GM21619 (cell line): ENCODE results near the gene NDOR1.

Experiments
- ATAC-seq: cut with Tn5 transposase; IDR thresholded peaks from one replicate; pipeline ENCODE4 v1.9.1; 2021; ENCODE audit not compliant: unreplicated experiment

Gene NDOR1

DNA sequence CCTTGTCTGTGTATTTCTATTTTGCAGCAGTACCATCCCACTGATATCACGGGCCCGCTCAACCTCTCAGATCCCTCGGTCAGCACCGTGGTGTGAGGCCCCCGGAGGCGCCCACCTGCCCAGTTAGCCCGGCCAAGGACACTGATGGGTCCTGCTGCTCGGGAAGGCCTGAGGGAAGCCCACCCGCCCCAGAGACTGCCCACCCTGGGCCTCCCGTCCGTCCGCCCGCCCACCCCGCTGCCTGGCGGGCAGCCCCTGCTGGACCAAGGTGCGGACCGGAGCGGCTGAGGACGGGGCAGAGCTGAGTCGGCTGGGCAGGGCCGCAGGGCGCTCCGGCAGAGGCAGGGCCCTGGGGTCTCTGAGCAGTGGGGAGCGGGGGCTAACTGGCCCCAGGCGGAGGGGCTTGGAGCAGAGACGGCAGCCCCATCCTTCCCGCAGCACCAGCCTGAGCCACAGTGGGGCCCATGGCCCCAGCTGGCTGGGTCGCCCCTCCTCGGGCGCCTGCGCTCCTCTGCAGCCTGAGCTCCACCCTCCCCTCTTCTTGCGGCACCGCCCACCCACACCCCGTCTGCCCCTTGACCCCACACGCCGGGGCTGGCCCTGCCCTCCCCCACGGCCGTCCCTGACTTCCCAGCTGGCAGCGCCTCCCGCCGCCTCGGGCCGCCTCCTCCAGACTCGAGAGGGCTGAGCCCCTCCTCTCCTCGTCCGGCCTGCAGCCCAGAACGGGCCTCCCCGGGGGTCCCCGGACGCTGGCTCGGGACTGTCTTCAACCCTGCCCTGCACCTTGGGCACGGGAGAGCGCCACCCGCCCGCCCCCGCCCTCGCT lies 37.5 kb upstream of the NDOR1 start:
- no peak for ATAC-seq

DNA sequence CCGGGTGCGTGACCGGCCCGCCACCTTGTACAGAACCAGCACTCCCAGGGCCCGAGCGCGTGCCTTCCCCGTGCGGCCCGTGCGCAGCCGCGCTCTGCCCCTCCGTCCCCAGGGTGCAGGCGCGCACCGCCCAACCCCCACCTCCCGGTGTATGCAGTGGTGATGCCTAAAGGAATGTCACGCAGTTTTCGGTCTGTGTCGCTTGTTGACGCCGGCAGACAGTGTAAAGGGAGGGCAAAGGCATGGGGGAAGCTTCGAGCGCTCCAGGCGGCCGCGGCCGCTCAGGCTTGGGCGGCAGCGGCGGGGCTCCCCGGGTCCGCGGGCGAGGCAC lies 37.0 kb upstream of the NDOR1 start:
- no peak for ATAC-seq

DNA sequence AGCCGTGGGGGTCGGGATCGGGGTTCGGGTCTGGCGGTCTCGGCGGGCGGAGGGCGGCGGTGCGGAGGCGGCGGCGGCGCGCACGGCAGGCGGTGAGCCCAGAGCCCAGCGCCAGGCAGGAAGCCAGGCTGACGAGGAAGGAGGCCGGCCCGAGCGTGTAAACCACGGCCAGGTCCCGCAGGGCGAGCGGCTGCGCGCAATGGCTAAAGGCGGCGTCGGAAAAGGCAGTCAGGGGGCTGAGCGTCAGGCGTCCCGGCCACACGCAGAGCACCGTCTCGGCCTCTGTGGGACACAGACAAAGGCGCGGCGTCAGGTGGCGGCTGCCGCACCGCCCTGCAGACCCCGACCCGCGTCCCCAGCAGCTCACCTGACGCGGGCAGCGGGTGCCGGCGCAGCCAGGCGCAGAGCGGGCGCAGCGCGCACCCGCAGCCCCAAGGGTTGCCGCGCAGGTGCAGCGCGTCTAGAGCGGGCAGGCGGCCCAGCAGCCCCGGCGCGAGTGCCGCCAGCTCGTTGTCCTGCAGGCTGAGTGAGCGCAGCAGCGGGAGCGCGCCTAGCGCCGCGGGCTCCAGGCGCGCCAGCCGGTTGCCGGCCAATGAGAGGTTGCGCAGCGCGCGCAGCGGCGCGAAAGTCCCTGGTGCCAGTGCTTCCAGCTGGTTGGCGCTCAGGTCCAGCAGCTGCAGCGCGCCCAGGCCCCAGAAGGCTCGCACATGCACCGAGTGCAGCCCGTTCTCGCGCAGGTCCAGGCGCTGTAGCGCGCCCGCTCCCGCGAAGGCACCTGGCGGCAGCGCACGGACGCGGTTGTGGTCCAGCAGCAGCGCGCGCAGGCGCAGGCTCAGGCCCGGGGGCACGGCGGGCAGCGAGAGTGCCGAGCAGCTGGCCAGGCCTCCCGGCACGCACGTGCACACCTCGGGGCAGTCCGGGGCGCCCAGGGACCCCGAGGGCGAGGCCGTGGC lies 36.3 kb upstream of the NDOR1 start:
- ATAC-seq, result no peak

DNA sequence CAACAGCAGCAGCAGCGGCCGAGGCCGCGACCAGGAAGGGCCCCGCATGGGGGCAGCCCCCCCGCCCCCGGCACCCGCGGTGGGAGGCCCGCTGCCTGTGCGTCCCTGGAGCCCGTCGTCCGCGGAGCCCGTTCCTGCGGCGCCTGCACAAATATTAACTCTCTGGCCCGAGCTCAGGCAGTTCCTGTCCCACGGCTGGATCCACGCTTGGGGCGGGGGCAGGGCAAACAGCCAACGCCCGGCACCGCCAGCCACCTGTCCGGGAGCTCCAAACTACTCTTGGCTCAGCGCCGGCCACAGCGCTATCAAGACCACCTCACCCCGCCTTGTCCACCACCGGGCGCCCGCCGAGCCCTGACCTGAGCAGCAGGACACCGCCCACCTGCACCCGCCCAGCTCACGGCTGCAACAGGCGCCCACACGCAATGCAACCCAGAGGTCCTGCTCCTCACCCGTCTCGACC lies 35.6 kb upstream of the NDOR1 start, which contains the start of gene LRRC26:
LRRC26 (minus strand) TSS at position 156 of the 463 bp plus-strand sequence; CDS start at position 48, 108 bp downstream.
- ATAC-seq, result no peak

DNA sequence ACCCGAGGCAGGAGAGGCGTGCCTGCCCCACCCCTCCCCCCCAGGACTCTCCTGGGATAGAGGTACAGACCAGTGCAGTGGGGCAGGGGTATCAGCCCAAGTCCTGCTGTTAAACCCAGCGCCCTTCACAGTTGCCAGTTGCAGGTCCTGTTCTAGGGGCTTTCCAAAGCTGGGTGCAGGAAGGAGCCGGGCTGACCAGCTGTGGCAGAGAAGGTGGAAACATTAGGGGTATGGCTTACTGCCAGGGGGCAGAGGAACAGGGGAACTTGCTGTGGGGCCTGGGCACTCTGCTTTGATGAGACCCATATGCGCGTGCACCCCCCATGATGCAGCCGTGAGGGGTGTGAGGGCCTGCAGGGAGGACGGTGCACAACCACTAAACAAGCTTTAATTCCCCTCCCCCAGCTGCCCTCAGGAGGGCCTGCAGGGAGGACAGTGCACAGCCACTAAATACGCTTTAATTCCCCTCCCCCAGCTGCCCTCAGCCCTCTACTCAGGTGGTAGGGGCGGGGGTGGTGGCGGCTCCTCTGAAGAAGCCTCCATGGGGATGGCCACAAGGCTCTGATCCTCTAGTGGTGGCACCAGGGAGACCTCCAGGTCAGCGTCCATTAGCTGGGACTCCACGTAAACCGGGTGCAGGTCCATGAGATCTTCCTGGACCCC lies 34.9 kb upstream of the NDOR1 start:
- no peak for ATAC-seq

DNA sequence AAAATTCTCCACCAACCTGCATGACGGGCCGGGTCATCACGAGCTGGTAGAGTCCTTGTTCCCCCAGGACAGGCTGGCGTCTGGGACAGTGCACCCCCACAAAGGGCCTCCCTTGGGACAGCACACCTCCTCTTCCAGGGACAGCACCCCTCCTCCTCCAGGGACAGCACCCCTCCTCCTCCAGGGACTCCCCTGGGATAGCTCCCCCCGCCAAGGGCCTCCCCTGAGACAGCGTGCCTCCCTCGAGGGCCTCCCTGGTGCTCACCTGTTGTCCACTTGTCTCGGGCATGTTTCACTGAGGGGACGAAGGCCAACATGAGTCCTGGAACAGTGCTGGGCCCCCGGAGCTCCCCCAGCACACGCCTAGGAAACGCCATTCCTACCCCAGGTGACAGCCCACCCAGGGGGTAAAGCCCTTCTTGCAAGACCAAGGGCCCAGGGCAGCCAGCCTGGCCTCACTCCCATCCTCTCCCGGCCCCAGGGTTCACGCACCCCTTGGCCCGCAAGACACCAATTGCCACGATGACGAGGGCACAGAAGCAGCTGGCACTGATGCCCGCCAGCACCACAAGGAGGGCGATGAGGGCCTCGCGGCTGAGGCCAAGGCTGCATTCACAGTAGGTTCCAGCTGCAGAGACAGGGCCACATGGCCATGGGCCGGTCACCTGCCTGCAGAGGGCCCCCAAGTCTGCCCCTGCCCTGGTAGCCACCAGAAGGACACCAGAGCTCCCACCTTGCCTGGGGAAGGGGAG lies 34.2 kb upstream of the NDOR1 start:
- ATAC-seq, result no peak

DNA sequence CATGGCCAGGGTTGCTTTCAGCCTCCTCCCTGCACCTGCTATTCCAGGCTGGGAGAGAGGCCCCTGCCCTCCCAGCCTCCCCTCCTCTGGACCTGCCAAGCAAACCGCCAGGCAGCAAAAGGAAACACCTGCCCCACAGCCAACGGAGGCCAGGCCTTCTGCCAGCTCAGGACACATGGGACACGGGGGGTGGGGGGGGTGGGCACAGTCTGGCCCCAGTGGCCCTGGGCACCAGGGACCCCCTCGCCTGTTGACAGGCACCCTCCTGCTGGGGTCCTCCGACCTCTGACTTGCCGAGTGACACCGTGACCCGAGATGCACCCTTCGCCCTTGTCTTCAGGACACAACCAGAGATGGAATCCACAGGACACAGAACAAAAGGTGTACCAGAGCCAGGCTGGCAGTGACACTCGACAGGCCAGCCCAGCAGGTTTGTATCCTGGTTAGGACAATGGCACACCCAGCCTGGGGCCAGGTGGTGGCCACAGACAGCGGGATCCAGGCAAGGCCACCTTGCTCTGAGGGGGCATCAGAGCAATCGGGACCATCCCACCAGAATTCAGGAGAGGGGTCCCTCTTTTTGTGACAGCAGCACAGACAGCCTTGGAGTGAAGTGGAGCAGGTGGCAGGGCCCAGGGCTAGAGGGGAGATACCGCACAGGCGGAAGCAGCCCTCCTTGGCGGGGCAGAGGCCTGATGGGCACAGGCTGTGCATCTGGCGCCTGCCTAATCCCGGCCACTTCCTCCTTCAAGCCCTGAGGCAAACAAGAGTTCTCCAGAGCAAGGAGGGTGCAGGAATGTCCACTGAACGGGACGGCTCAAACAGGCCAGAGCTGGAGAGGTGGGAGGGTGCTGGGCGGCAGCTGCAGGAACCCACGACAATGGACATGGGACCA lies 32.4 kb upstream of the NDOR1 start:
- no peak for ATAC-seq

DNA sequence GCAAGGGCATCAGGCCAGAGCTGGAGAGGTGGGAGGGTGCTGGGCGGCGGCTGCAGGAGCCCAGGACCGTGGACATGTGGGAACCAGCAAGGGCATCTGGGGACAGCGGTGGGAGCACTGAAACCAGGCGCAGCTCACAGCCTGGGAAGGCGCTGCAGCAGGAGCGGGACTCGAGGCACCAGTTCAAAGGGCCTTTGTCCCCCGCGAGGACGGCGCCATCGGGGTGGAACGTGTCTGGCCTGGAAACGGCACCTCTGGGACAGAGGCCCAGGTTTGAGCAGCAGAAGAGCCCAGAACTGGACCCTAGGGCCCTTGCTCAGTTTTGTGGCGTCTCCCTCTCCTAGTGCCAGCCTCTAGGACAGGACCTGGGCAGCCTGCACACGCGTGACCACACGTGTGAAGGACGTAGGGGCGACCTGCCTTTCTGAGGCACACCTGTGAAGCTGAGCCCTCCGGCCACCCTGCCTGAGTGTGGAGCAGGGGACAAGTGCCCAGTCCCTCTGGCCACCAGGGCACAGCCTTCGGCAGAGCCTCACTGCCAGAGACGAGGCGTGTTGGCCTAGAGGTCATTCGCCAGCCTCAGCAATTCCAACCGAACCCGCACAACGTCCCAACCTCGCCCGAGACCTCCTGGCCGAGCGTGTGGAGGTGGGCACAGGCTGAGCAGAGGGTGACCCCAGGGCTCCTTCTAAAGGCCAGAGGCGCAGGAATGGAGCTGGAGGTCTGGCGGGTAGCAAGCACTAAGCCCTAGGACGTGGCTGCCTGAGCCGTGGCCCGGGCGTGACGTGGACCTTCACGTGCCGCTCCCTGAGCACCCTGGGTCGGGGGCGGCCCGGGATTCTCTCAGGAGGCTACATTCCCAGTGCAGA lies 31.5 kb upstream of the NDOR1 start:
- no peak for ATAC-seq

DNA sequence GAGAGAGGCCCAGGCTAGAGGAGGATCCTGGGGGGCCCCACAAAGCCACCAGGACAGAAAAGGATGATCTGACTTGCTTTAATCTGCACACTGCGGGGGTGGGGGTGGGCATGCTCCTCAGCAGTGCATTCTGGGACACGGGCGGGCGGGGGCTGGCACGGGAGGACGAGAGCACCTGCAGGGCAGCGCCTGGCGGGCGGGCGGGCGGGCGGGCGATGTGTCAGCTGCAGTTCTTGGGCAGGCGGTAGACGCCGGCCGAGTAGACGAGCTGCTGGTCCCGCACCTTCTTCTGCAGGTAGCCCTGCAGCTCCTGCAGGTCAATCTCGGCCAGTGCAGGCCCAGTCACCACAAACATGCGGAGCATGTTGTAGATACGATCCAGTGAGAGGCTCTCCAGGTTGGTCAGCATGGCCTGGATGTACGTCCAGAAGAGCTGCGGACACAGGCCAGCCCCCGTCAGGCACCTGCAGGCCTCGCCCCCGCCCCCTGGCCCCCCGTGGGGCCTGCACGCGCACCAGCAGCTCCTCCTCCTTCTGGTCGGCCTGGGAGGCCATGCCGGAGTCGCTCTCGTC lies 30.7 kb upstream of the NDOR1 start:
- no peak for ATAC-seq

DNA sequence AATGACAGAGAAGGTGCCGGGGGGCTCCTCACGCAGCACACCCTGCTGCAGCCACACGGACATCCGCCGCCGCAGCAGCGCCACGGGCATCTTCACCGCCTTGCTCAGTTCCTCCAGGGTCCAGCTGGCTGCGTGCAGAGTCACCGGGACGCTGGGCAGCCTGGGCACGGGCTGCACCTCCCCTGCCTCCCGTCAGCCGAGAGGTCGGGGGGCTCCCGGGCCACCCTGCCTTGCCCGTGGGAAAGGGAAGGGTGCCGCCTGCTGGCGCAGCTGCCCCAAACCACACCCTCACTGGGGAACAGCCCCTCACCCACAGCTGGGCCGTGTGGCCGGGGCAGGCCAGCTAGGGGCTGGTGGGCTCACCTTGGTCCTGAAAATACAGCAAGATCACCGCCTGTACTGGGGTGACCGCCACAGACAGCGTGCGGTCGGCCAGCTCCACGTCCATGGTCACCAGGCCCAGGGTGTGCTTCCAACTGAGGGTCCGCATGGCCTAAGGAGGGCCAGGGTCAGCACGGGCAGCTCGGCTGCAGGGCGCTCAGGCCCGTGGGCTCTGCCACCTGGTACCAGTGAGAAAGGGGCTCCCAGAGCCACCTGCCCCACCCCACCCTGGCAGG lies 30.0 kb upstream of the NDOR1 start:
- ATAC-seq, result no peak

DNA sequence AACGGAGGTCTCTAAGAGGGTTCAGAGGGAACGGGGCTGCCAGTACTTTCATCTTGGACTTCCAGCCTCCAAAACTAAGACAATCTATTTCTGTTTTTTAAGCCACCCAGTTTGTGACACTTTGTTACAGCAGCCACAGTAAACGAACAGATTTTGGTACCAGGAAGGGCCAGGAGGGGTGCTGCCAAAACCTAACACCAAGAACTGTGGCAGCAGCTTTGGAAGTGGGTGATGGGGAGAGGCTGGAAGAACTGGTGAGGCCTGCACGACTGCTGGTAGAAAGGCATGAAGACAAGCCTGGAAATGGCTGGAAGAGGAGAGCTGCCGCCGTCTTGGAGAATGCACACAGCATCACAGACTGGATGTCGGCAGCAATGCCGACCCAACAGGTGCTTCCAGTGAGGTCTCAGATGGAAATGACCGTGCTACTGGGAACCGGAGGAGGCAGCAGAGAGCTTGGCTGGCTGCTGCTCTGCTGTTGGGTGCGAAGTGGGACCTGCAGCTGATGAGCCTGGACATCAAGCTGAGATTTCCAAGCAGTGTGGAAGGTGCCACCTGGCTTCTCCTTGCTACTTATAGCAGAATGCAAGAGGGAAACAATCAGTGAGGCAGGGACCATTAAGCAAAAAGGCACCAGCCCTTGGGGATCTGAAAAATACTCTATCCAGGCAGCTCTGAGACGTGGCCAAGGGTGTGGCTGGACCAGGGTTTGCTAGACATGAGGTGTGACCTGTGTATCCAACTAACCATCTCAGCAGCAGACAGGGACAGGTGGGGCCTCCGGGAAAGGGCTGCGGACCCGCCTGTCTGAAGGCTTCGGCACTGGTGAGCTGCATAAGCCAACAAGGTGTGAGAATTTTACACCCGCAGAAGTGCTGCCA lies 29.0 kb upstream of the NDOR1 start:
- ATAC-seq, result no peak

DNA sequence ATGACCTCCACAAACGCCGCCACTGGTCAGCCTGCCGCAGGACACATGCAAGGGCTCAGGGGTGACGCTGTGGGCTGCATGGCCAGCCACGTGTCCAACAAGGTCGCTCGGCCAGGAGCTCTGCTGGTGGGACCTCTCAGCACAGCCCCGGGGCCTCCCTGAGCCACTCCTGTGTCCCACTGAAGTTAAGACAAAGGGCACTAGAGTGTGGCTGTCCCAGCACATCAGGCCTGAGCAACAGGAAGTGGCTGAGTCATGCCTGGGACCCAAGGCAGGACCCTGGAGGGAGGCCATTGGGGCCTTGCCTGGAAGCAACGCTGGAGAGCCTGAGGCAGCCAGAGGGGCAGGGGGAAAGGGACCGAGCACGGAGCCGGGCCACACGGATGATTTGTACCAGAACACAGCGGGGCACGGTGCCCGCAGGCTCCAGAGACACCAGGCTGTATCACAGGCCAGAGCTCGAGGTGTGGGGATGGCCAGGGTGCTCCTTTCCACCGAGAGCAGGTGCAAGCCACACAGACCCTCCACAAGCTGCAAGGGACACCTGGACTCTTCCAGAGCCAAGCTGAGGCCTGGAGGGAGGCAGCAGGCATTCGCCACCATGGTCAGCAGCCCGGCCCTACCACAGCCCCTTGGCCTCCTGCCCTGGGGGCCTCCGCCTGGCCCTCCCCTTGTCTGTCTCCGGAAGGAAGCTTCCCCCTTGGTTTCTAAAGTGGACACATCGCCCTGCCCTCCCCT lies 27.1 kb upstream of the NDOR1 start:
- ATAC-seq, result no peak

DNA sequence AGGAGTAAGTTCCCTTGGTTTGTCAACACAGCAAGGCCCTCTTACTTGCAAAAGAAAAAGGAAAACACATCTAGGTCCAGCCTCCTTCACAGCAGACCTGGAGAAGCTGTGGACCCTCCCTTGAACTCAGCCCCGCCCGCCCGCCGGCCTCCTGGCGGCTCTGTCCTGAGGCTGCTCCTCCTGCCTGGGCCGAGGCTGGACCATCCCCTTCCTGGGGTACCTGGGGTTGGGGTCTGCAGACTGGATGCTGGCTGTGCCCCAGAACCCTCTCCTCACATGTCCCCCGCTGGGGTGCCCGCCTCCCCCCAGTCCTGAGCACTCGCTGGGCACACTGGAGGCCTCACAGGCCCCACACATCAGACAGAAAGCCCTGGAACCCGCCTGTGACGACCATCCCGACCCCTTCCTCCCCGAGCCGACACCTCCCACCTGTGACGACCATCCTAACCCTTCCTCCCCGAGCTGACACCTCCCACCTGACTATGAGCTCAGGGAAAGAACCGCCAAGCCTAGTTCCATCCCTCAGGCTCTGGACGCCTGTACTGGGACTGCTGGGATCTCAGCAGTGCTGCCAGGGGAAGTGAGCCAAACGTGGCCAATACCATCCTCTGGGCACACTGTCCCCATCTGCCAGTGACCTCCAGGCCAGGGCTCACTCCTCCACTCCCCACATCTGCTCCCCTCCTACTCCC lies 26.4 kb upstream of the NDOR1 start:
- ATAC-seq, result no peak

DNA sequence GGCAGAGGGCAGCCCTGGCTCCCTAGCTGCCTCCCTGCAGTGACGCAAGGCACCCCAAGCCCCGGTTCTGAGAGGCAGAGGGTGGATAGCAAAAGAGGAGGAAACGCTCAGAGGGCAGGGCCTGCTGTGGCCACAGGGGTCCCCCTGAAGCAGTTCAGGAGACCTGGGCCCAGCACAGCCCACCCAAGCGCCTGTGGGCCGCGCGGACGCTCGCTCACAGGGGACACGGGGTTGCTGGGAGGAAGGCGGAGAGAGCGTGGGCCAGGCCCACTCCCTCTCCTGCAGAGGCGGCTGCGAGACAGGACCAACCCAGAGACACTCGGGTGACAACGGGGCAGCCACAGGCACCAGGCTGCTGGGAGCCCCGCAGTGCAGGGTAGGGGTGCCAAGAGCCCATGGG lies 25.7 kb upstream of the NDOR1 start:
- ATAC-seq, result no peak

DNA sequence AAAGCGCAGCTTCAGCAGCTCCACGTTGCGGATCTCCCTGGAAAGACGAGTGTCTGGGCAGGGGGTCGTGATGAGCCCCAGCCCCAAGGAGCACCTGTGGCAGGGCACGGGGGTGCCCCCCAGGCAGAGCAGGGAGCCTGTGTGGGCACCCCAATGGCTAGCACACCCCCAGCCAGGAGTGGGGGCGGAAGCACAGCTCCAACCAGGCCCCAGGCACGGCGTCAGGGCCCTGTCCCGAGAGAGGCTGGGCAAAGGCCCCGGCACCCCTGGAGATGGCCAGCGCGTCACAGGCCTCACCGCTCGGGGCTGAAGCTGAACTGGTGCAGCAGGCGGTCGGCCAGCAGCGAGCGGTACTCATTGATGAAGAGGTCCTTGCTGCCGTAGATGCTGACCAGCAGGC lies 25.0 kb upstream of the NDOR1 start:
- ATAC-seq, result no peak

DNA sequence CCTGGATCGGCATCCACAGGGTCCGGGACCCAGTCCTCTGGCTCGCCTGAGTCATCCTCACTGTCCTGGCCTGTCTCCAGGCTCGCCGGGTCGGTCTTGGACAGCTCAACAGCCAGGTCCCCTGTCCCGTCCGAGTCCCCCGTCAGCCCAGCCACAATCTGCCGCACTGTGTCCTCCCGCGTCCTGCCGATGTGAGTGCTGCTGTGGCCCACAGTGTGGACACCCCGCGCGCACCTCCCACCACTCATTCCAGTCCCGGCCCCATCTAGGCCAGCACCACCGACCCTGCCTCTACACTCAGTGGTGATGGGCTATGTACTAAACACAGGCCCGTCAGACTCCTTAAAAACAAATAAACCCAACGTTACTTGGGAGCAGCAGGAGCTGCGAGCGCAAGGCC lies 23.8 kb upstream of the NDOR1 start:
- ATAC-seq, result no peak
